Measurements from ENCODE around the gene TMIE. TPM values are rescaled to one million over a fixed set of nuclear protein-coding genes. Genes with fewer than 3 reads are reported as not detected.

Gene TMIE
- total RNA-seq, 1 donor from 2014 or later = 0.76 TPM

DNA sequence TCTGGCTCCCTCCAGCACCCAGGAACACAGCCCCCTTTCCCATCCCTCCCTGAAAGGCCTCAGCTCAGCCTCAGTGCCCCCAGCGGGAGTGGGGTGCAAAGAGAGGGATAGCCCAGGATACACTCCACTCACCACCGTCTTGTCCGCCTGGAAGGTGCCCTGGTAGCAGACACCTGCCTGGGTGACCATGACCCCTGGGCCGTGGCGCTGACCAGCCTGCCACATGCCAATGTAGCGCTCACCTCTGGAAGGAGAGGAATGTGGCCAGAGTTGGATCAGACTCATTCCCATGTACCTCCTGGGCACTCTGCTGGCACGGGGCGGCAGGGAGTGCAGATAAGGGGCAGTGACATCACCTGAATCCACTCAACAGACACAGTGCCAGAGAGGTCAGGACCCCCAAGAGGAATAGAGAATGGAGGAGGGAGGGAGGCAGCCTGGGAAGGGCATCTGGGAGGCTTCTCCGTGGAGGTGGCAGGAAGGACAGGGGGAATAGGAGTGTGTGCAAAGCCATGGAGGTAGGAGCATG lies 20.8 kb upstream of the TMIE start:
- DNase-seq (ENCODE audit: low spot score) = no peak
- intact Hi-C loops (cut with DNase I) = no loop called here

DNA sequence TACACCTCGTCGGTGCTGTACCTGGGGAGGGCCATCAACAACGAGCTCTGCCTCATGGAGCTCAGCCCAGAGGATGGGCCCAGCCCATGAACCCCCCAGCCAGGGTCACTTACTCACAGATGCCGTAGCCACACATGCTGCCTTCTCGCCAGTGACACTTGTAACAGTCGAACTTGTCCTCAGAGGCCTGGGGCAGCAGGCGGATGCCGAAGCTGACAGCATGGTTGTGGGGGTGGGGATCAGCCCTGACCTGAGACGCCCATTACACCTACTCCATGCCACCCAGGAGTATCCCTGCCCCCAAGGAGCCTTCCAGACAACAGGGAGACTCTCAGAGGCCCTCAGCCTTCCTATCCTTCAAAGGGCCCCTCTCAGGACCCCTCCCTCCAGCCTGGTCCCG lies 19.8 kb upstream of the TMIE start:
- no peak for ATAC-seq
- intact Hi-C loops (cut with DNase I) = no loop called here
- no peak for DNase-seq (ENCODE audit: low spot score)

More for the DNA sequence above, 20.8 kb upstream of the TMIE start:
- ATAC-seq = no peak

DNA sequence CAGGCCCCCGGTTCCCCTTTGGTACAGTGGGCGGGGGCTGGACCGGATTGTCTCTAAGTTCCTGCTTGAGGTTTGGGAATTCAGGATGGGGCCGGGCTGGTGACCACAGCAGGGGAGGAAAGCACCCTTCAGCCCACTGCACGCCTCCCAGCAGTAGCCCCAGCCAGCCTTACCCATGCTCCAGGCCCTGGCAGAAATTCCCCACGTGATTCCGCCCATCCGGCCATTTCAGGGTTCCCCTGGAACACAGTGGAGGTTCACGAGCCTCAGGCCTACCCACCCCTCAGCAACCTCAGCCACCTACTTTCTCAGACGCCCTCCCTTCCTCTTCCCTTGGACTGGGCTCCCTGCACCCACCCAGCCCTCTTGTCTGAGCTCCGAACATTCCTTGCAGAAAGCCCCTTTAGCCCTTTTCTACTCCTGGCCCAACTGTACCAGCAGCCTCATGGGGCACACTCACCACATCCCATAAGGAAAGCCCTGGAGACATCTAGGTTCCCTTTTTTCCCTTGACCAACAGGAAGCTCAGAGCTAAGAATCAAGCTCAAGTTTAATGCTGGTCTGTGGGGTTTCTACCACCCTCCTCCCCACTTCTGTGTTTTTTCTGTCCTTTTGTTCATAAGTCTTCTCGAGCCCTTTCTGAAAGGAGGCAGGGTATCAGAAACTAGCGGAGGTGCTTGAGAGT lies 19.2 kb upstream of the TMIE start:
- ATAC-seq (no peak), DNase-seq (ENCODE audit: low spot score) (no peak)
- intact Hi-C loops (cut with DNase I) = loop anchor here (2.0 kb wide), 1 partner anchor 51 kb away; no protein-coding TSS in a partner anchor

DNA sequence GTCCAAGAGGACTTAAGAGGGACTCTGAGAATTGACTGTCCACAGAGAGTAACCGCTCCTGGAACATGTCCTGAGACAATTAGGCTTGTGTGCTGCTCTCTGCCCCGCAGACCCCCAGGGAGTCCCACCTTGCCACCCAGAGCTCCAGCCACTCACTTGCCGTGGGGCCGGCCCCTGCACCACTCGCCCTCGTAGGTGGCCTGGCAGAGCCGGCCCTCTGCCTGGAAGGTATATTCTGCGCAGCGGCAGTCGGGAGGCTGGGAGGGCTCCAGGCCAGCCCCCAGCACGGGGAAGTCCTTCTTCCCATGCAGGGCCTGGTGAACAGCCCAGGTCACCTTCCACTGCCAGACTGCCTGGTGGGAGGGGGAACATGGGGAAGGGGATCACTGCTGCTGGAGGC lies 18.2 kb upstream of the TMIE start:
- ATAC-seq (no peak), DNase-seq (ENCODE audit: low spot score) (no peak)
- intact Hi-C loops (cut with DNase I) = loop anchor here (2.0 kb wide), 1 partner anchor 50 kb away; no protein-coding TSS in a partner anchor

DNA sequence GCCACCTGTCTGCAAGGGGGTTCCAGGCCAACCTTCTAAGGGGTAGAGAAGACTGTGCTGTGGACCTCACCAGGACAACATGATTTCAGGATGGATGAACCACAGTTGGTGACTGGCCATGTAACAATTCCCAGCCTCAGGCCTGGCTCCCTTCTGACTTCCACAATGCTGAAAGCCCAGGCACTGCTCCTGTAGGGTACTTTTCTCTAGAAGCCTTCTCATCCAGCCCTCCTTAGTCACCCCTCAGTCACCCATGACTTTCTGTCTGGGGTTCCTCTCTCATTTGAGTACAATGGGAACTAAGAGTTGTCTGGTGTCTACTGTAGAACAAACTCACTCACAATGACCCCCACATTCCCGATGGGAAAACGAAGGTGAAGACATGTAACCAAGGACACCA lies 16.3 kb upstream of the TMIE start:
- no peak for ATAC-seq
- no peak for DNase-seq (ENCODE audit: low spot score)
- intact Hi-C loops (cut with DNase I) = no loop called here

DNA sequence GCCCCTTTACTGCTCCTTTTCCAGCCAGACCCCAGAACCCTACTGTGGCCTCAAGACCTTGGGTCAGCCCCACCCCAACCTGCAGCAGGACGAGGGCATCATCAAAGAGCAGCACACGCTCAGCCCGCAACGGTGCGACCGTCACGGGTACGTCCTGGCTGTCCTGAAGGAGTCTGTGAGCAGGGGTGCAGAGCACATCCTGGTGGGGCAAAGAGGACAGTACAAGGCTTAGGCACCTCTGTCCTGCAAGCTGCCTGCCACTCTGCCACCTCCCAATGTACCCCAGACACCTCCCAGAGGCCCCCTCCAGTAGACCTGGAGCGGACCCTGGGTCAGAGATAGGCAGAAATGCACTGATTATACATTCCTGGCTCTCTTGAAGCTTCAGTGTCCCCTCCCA lies 15.7 kb upstream of the TMIE start:
- ATAC-seq (no peak), DNase-seq (ENCODE audit: low spot score) (no peak)
- intact Hi-C loops (cut with DNase I) = no loop called here

DNA sequence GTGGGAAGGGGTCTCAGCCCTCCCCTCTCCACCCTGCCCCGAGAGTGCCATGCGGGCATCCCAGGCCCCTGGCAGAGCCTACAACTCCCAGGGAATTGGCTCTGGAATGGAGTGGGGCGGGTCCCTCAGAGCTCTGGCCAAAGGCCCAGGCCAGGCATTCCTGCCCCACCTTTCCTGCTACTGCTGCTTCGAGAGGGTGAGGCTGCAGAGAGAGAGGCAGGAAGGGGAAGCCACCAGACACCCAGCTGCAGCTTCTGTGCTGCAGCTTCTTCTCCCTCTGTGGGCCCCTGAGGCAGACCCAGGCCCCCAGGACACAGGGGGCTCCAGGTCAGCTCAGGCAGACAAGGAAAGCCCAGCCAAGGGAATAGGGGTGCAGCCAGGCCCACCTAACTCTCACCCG lies 10.4 kb upstream of the TMIE start:
- DNase-seq (ENCODE audit: low spot score) (no peak), ATAC-seq (peak; percentile 31)
- intact Hi-C loops (cut with DNase I) = no loop called here

DNA sequence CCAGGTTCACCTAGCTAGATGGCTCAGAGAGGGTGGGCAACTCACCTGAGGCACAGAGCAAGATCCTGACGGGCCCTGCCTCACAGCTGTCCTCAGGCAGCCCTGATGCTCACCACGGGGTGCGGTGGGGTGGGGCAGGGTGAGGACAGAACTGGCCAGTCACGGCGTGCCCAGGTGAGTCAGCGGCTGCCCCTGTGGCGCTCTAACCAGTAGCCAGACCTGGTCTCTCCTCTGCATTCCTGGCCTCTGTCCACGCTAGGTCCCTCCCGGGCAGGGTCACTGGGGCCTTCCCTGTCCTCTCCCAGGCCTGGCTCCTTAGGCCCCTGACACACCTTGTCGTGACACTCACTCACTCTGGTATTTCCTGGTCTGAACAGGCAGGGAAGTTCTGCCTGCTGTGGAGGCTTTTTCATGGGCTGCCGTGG lies 8.6 kb upstream of the TMIE start:
- no peak for ATAC-seq
- intact Hi-C loops (cut with DNase I) = no loop called here
- no peak for DNase-seq (ENCODE audit: low spot score)

DNA sequence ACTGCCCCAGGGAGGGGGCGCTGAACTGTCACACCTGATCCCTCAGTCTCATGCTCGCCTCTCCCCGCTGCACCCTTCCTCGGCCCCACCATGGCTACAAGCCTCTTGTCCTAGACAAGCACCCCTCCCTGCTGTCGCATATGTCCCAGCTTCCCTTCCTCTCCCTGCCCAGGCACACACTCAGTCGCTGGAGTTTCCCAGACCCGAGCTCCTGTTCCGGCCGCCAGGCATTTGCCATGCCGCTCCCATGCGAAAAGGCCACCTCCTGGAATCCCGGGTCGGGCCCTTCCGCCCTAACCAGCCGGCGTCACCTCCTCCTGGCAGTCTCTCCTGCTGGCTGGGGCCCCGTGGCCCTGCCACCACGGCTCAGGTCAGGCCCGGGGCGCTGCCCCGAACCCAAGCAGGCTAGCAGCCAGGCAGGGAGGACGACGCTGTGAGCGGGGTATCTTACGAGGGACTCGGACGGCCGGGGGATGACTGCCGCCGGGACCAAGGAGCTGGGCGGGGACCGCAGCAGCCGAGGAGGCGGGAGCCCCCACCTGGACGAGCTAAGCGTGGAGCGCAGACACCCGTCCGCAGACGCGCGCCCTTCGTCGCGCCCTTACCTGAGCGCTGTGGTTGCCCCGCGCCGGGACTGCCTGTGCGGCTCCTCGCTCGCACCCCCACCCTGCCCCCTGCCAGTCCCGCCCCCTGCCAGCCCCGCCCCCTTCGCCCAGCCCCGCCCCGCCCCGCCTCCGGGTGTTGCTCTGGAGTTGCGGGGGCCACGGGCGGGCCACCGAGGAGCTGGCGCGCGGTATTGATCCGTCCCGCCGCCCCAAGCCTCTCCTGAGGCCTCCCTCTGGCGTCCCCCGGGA lies 7.9 kb upstream of the TMIE start, which contains the start of gene ALS2CL:
ALS2CL (minus strand) TSS at position 642 of the 854 bp plus-strand sequence. CDS start 4,239 bp downstream, outside the sequence.
- ATAC-seq = peak; percentile 54
- peak; percentile 74 for DNase-seq (ENCODE audit: low spot score)
- intact Hi-C loops (cut with DNase I) = no loop called here

DNA sequence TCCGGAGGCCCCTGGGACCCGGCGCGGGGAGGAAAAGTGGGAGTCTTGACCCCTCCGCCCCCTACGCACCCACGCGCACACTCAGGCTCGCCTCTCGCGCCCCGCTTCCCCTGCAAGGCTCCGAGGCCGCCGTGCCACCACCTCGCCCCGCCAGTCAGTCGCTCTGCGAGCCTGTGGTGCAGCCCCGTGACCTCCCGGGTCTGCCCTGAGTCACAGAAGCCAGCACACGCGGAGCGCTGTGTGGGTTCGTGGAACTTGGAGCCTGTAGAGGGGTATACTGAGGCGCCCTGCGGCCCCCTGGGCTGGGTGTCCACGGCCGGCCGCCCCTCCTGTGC lies 7.3 kb upstream of the TMIE start:
- ATAC-seq (peak; percentile 3), DNase-seq (ENCODE audit: low spot score) (peak; percentile 65)
- intact Hi-C loops (cut with DNase I) = no loop called here

DNA sequence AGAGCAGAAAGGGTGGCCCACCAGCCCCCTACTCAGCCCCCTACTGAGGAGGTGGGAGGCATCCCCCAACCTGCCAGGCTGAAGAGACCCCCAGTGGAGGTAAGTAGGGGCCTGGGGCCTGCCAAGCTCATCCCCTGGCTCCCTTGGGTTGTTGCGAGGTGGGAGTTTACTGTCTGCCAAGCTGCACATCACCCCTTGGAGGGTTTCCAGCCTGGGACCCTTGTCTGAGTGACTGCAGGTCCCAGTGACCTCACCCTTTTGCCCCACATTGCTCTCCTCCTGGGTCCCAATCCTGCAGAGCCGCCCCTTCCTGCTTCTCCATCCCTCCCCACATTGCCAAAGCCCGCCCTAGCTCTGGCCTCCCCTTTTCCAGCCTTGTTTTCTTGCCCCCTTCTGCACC lies 6.7 kb upstream of the TMIE start:
- DNase-seq (ENCODE audit: low spot score) = no peak
- intact Hi-C loops (cut with DNase I) = no loop called here
- ATAC-seq = no peak

DNA sequence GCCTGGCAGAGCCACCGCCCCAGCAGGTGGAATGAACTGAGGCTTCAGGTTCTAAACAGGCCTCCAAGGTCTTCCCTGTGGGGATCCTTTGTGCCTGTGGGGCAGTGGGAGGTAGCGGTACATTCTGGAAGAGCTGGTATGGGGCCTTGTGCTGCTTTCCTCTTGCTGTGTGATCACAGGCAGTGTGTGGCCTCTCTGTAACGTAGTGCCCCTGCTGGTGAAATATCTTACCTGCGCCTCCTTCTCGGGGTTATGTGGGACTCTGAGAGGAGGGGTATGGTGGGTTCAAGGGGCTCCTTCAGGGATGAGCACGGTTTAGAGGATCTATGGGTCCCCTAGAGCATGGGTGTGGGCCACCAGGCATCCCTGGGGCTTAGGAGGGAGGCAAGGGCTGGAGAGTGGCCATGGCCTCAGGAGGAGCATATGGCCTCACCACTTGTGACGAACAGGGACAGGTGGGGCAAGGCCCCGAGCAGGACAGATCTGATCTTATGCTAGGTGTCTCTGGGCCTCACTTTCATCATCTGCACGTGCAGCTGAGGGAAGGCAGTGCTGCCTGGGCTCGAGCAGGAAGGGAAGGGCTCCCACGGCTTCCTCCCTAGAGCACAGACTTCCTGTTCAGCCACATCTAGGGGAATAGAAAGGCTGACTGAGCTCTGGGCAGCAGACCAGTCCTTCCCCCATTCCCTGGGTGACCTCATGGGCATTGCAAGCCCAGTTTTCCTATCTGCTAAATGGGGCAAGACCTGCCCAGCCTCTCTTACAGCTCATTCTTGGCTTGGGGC lies 5.8 kb upstream of the TMIE start:
- intact Hi-C loops (cut with DNase I) = no loop called here
- ATAC-seq = peak; percentile 62
- DNase-seq (ENCODE audit: low spot score) = peak; percentile 68

DNA sequence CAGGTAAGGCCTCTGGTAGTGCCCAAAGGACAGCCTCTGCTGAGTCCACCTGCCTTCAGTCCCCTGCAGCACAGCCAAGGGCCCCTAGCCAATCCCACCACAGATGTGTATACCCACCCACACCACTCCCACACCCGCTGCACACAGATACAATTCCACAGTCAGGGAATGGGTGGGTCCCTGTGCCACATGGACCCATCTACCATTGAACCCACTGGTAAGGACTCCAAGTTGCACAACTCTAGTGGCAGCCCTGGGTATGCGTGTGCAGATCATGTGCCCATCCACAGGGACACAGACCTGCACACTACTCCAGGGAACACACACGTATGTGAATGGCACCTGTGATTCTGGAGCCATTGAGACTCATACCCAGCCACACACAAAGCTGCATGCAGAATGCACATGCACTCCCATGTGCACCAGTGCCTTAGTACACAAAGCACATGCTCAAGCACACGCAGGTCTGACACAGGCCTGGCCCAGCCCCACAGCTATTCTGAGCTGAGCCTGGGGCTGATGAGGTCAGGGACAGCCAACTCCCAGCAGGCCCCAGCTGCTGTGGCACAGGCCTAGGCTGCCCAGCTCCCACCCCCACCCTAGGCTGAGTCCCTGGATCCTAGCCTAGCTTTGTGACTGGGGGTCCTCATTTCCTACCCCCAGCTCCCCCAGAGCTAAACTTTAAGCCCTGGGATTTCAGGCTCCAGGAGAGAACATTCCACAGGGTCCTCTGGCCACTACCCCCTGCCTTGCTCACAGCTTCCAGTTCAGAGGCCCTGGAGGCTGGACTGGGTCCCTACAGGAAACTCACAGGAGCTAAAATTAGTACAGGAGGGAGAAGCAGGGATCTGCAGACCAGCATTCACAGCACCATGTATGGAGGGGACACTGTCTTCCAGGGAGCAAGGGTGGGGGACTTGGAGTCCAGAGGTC lies 5.0 kb upstream of the TMIE start:
- no peak for DNase-seq (ENCODE audit: low spot score)

DNA sequence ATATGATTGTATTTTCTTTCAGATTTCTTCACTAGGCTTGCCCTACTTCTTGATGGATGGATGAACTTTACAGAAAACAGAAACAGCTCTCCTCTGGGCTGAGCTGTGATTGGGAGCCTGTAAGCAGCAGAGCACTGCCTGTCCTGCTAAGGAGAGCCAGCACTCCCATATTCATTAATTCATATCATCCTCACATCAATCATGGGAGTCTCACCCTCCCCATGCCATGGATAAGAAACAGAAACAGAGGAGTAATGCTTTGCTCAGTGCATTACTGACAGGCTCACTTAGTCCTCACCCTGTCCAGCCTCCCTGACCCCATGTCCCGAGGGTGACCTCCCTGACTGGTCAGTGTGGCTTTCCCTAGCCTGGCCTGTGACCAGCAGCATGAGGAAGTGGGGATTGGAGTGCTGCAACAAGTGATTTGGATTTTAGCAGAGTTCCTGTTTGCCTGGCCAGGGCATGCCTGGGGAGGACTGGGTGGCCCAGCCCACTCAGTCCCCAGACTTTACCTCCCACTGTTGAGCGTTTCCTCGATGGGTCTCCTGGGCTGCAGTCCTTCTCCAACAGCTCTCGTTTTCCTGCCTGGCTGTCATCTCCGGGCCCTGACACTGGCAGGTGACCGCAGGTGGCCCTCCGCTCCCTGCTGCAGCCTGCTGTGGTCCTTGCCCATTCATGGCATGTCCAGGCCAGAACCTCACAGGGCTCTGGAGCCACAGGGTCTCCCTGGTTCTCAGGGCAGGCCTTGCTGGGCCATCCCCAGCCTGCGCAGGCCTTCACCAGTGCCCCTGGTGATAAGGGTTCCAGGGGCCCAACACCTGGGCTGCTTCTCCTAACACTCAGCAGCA lies 1.3 kb upstream of the TMIE start:
- ATAC-seq (peak; percentile 65), DNase-seq (ENCODE audit: low spot score) (peak; percentile 71)
- intact Hi-C loops (cut with DNase I) = loop anchor here (5.0 kb wide), 1 partner anchor 197 kb away; no protein-coding TSS in a partner anchor

More for the DNA sequence above, 5.0 kb upstream of the TMIE start:
- intact Hi-C loops (cut with DNase I) = no loop called here
- ATAC-seq = peak; percentile 36

DNA sequence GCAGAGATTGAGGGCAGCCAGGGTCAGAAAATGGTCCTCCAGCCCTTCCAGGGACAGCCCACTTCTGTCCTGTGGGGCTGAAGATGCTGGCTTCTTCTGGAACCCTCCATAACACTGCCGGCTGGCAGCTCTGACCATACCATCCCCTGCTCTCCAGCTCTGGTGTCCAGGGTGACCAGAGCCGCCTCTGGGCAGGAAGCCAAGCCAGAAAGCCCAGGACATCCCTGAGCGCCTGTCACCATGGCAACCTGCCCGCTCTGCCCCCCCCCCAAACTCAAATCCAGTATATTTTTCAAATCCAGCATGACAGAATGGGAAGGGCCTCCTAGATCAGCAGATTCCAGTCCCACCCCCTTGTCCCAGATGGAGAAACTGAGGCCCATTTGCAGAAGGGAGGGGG lies 420 bp upstream of the TMIE start:
- ATAC-seq (no peak), DNase-seq (ENCODE audit: low spot score) (no peak)
- intact Hi-C loops (cut with DNase I) = loop anchor here (5.0 kb wide), 1 partner anchor 197 kb away; no protein-coding TSS in a partner anchor

DNA sequence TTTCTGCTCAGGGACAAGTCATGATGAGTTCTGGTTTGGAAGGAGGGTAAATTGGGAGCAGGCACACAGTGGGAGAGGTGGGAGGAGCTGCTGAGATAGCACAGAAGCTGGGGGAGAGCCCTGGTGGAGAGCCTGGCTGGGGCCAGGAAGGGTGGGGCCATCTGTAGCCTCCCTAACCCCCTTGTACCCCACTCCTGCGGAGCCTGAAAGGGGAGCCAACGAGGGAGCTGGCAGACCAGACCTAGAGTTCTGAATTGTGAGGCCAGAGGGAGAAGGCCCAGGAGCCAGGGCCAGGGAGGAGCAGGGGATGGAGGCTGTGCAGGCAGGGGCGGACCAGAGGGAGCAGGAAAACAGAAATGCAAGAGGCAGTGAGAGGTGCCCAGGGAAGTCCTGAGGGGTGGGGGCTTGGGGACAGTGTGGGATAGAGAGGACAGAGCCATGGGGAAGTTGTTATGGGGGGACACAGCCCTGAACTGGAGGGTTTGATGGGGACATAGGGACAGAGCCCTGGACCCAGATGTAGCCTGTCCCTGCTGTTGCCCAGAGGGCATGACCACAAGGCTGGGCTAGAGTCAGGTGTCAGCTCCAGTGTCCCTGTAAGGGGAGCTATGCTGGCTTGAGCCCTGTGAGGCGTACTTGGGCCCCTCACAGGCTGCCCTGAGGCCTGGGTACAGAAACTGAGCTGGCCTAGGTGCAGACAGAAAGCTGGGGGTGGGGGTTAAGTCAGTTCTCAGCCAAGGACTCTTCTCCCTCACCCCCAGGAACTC lies 1.2 kb downstream of the TMIE start:
- DNase-seq (ENCODE audit: low spot score) (no peak), ATAC-seq (no peak)
- intact Hi-C loops (cut with DNase I) = loop anchor here (5.0 kb wide), 1 partner anchor 195 kb away; no protein-coding TSS in a partner anchor
